SK-N-SH (cell line): Measurements from ENCODE around the gene MIPEP. TPM values are rescaled to one million over a fixed set of nuclear protein-coding genes. Genes with fewer than 3 reads are reported as not detected.

Experiments used
- CTCF ChIA-PET: fragments of 300-600, 350-600 bp; formaldehyde crosslinking; extraction: SDS; loops from one replicate; lab custom pipeline; 2021; lab: Yijun Ruan, JAX
- POLR2A ChIA-PET: fragments of 350-600 bp; sonication (Branson Sonifier 250); formaldehyde crosslinking; extraction: SDS; loops from one replicate; lab custom pipeline; 2020; ENCODE audit warnings: antibody characterized with exemption, inconsistent platforms; lab: Yijun Ruan, JAX
- DNase-seq: peaks from one replicate; pipeline ENCODE4 v3.0.0; 2012
- H2AFZ ChIP-seq: fragments of 200-600 bp; sonication (generic); 2 replicates; pipeline ENCODE4 v1.8.1; 2016; ENCODE audit warnings: antibody characterized with exemption, mild to moderate bottlenecking, low read depth
- H3F3A ChIP-seq: fragments of 200-600 bp; sonication (generic); replicated peaks from 2 replicates; pipeline ENCODE3; 2016; ENCODE audit warnings: antibody characterized with exemption, mild to moderate bottlenecking; ENCODE audit not compliant: insufficient read depth
- H3K27ac ChIP-seq, 2 experiments: fragments of 200-500 bp in 1 of 2; fragments of 200-600 bp in 1 of 2; sonication (Bioruptor generic) in 1 of 2; sonication (generic), shearing (Covaris generic) in 1 of 2; 2 replicates each; pipeline versions ENCODE4 v1.5.1 to v1.6.1; 2014 to 2016; ENCODE audit warnings: low read depth in 2 of 2, inconsistent platforms in 1 of 2, low read length in 1 of 2, mild to moderate bottlenecking in 1 of 2, mixed read lengths in 1 of 2
- H3K27me3 ChIP-seq: fragments of 200-600 bp; sonication (generic), shearing (Covaris generic); 2 replicates; pipeline ENCODE4 v1.6.1; 2016; ENCODE audit warnings: mixed run types; ENCODE audit not compliant: insufficient read depth
- H3K36me3 ChIP-seq, 2 experiments: fragments of 200-500 bp in 1 of 2; fragments of 200-600 bp in 1 of 2; sonication (Bioruptor generic) in 1 of 2; sonication (generic) in 1 of 2; replicated peaks in 1 of 2; 2 replicates each; pipeline versions ENCODE3 to v1.5.1; 2014 to 2016; ENCODE audit warnings: low read length in 1 of 2, mild to moderate bottlenecking in 1 of 2; ENCODE audit not compliant: insufficient read depth in 2 of 2, control insufficient read depth in 1 of 2
- H3K4me1 ChIP-seq, 2 experiments: fragments of 200-500 bp in 1 of 2; fragments of 200-600 bp in 1 of 2; sonication (Bioruptor generic) in 1 of 2; sonication (generic), shearing (Covaris generic) in 1 of 2; 2 replicates each; pipeline versions ENCODE4 v1.5.1 to v1.6.1; 2014 to 2016; ENCODE audit warnings: low read depth in 1 of 2, low read length in 1 of 2, mixed run types in 1 of 2; ENCODE audit not compliant: insufficient read depth in 2 of 2, control insufficient read depth in 1 of 2
- H3K4me2 ChIP-seq: fragments of 200-600 bp; sonication (generic), shearing (Covaris generic); 2 replicates; pipeline ENCODE4 v1.6.1; 2017; ENCODE audit warnings: mixed run types
- H3K4me3 ChIP-seq, 2 experiments: fragments of 200-500 bp in 1 of 2; fragments of 200-600 bp in 1 of 2; sonication (Bioruptor generic) in 1 of 2; sonication (generic), shearing (Covaris generic) in 1 of 2; 2 replicates each; pipeline versions ENCODE4 v1.5.1 to v1.8.1; 2014 to 2016; ENCODE audit warnings: low read depth in 2 of 2, inconsistent platforms in 1 of 2, low read length in 1 of 2, mild to moderate bottlenecking in 1 of 2, mixed read lengths in 1 of 2, moderate library complexity in 1 of 2
- H3K79me2 ChIP-seq: fragments of 200-600 bp; sonication (generic); 2 replicates; pipeline ENCODE4 v1.8.1; 2017; ENCODE audit warnings: mild to moderate bottlenecking; ENCODE audit not compliant: insufficient read depth
- H3K9ac ChIP-seq: fragments of 200-600 bp; sonication (generic); 2 replicates; pipeline ENCODE4 v1.6.1; 2017; ENCODE audit warnings: mixed run types
- H3K9me2 ChIP-seq: fragments of 200-600 bp; sonication (generic); 2 replicates; pipeline ENCODE4 v1.6.1; 2017; ENCODE audit warnings: mixed run types
- H3K9me3 ChIP-seq: fragments of 200-600 bp; sonication (generic); 2 replicates; pipeline ENCODE4 v1.6.1; 2017; ENCODE audit warnings: mixed run types, mild to moderate bottlenecking, moderate library complexity
- H4K20me1 ChIP-seq: fragments of 200-600 bp; sonication (generic); 2 replicates; pipeline ENCODE4 v1.6.1; 2017; ENCODE audit warnings: mild to moderate bottlenecking, mixed run types; ENCODE audit not compliant: insufficient read depth
- CHD2 ChIP-seq: fragments of 150-350 bp; IDR thresholded peaks from 2 replicates; pipeline ENCODE4 v1.6.1; 2018; ENCODE audit warnings: low read length; ENCODE audit not compliant: partially characterized antibody
- ELF1 ChIP-seq: IDR thresholded peaks from 2 replicates; pipeline ENCODE4 v1.4.0; 2012
- EZH2phosphoT487 ChIP-seq: fragments of 200-600 bp; sonication (generic); IDR thresholded peaks from 2 replicates; pipeline ENCODE4 v1.6.1; 2017; ENCODE audit warnings: low read depth, mixed run types, mild to moderate bottlenecking, antibody characterized with exemption, moderate library complexity, borderline replicate concordance
- GATA2 ChIP-seq: sonication (generic); formaldehyde crosslinking; IDR thresholded peaks from 2 replicates; pipeline ENCODE4 v1.5.0; 2020; ENCODE audit warnings: mild to moderate bottlenecking, missing genetic modification reagents
- IRF3 ChIP-seq: fragments of 150-350 bp; IDR thresholded peaks from 2 replicates; pipeline ENCODE4 v1.6.1; 2016; ENCODE audit warnings: mild to moderate bottlenecking, low read depth, low read length
- JUND ChIP-seq: IDR thresholded peaks from 2 replicates; pipeline ENCODE4 v1.4.0; 2012
- MAX ChIP-seq: IDR thresholded peaks from 2 replicates; pipeline ENCODE4 v1.4.0; 2012; ENCODE audit warnings: low read depth
- MEF2A ChIP-seq: IDR thresholded peaks from 2 replicates; pipeline ENCODE4 v1.4.0; 2012; ENCODE audit warnings: low read depth, borderline replicate concordance
- MXI1 ChIP-seq: IDR thresholded peaks from 2 replicates; pipeline ENCODE4 v1.6.1; 2012; ENCODE audit warnings: mild to moderate bottlenecking, low read depth, low read length, improper control_type of control experiment
- NFIC ChIP-seq: IDR thresholded peaks from 2 replicates; pipeline ENCODE4 v1.4.0; 2012; ENCODE audit warnings: borderline replicate concordance
- NRF1 ChIP-seq: IDR thresholded peaks from 2 replicates; pipeline ENCODE4 v1.6.1; 2012; ENCODE audit warnings: low read depth, mild to moderate bottlenecking, low read length
- PBX3 ChIP-seq: IDR thresholded peaks from 2 replicates; pipeline ENCODE4; 2012
- RAD21 ChIP-seq: IDR thresholded peaks from 2 replicates; pipeline ENCODE4 v1.6.1; 2012; ENCODE audit warnings: mild to moderate bottlenecking, low read length
- RCOR1 ChIP-seq: fragments of 150-350 bp; IDR thresholded peaks from 2 replicates; pipeline ENCODE4 v1.6.1; 2017; ENCODE audit warnings: antibody characterized with exemption, low read length
- RFX5 ChIP-seq: IDR thresholded peaks from 2 replicates; pipeline ENCODE4 v1.6.1; 2012; ENCODE audit warnings: mild to moderate bottlenecking, improper control_type of control experiment, low read length
- SIN3A ChIP-seq: IDR thresholded peaks from 2 replicates; pipeline ENCODE4 v1.6.1; 2012; ENCODE audit warnings: low read depth, mild to moderate bottlenecking, low read length, moderate library complexity, borderline replicate concordance
- SMC3 ChIP-seq: IDR thresholded peaks from 2 replicates; pipeline ENCODE4 v1.6.1; 2012; ENCODE audit warnings: low read depth, low read length, improper control_type of control experiment
- TCF12 ChIP-seq: IDR thresholded peaks from 2 replicates; pipeline ENCODE4 v1.4.0; 2012
- TEAD4 ChIP-seq: IDR thresholded peaks from 2 replicates; pipeline ENCODE4 v1.4.0; 2012; ENCODE audit warnings: mild to moderate bottlenecking, borderline replicate concordance; ENCODE audit not compliant: insufficient read depth
- YY1 ChIP-seq: IDR thresholded peaks from 2 replicates; pipeline ENCODE4 v1.4.0; 2012; ENCODE audit warnings: low read depth, mild to moderate bottlenecking
- WGBS: methylation state at CpG from one replicate; pipeline ENCODE4 v1.1.6; 2017; ENCODE audit warnings: low lambda C conversion rate; 5-methylcytosine and 5-hydroxymethylcytosine counted together
- polyA plus RNA-seq, 3 experiments: library from polyadenylated mRNA; depleted of rRNA; stranded (reverse); fragments of >200 nt; gene quantifications; 2 replicates each; pipeline ENCODE4 v1.2.3, GENCODE V29; 2012

Gene MIPEP
- polyA plus RNA-seq, 1 of the 3 experiments (the other 2 are of a cell fraction): 12.7 TPM

DNA sequence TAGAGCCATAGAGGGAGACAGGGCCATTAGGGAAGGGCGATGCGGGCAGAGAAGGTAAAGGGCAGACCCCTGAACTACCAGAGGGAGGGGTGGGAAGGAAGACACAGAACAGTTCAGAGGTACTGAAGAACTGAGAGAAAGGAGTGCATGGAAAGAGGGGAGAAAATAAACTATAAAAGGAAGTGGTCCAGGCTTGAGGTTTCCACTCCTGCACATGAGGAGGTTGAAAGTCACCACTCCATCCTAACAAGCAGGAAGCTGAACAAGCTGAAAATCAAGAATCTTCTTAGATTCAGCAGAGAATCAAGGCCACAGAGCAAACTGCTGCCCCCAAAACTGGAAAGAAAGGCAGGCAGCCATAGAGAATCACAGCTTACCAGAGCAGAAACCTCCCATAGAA is 45.1 kb downstream of the MIPEP start:
- 100% methylated on average over 2 of the region's 2 CpGs for WGBS
- H3K27ac ChIP-seq: no peak overlapping the region
- H3F3A ChIP-seq: no peaks in the 10 kb centered on the region
- POLR2A ChIA-PET: no interaction called here
- no peak overlapping the region for H3K4me3 ChIP-seq
- H3K36me3 ChIP-seq: peaks cover 2 to 3% of the 10 kb centered on the region in 2 experiments
- no peaks in the 10 kb centered on the region for H3K9me3 ChIP-seq
- CTCF ChIA-PET: interaction anchor here (0.7 kb wide), 1 partner anchor 17 kb away, joined by 3 read pairs; no protein-coding TSS in a partner anchor
- H3K4me1 ChIP-seq: peaks cover 0 to 15% of the 10 kb centered on the region in 2 experiments; a peak in 2 of 4 replicates
- TF ChIP-seq CHD2: no peak
- no peak for TF ChIP-seq NFIC
- no peak for TF ChIP-seq TCF12
- no peak for TF ChIP-seq RFX5
- TF ChIP-seq NRF1: no peak
- TF ChIP-seq MXI1: no peak
- TF ChIP-seq MEF2A: no peak
- TF ChIP-seq ELF1: no peak
- TF ChIP-seq JUND: no peak
- TF ChIP-seq PBX3: no peak
- no peak for TF ChIP-seq RAD21
- TF ChIP-seq YY1: no peak
- TF ChIP-seq SIN3A: no peak
- TF ChIP-seq SMC3: no peak
- no peak for TF ChIP-seq RCOR1
- no peak for TF ChIP-seq MAX
- no peak for TF ChIP-seq TEAD4
- no peak for TF ChIP-seq EZH2phosphoT487
- no peak for TF ChIP-seq GATA2 (CRISPR knock-in tag)
- TF ChIP-seq IRF3: no peak
- TF ChIP-seq, all 33 proteins: peak for 0
- Histone ChIP-seq H3K27me3 (no peaks in the 10 kb centered on the region), H3K9ac (no peak overlapping the region), H3K9me2 (no peaks in the 10 kb centered on the region), H3K4me2 (no peak overlapping the region), H2AFZ (no peak overlapping the region), H3K79me2 (no peaks in the 10 kb centered on the region), H4K20me1 (no peaks in the 10 kb centered on the region)
- DNase-seq: no peak
